OCI-LY3 (cell line): ENCODE results near the gene EDAR.

ENCODE experiments used
- H2AFZ ChIP-seq: fragments of 200-600, 300-600 bp; shearing (Covaris generic); 2 replicates; pipeline ENCODE4 v1.6.0; 2014; ENCODE audit warnings: antibody characterized with exemption, low read depth, low read length
- H3K27ac ChIP-seq: fragments of 200-600, 300-600 bp; sonication (generic); 2 replicates; pipeline ENCODE4 v1.5.1; 2014; ENCODE audit warnings: mild to moderate bottlenecking, low read length, moderate library complexity, mixed read lengths
- H3K27me3 ChIP-seq: fragments of 200-600, 300-600 bp; sonication (generic); 2 replicates; pipeline ENCODE4 v1.6.1; 2014; ENCODE audit warnings: low read depth, low read length, mixed read lengths
- H3K36me3 ChIP-seq: fragments of 200-600, 300-600 bp; sonication (generic); replicated peaks from 2 replicates; pipeline ENCODE3; 2014; ENCODE audit warnings: low read depth, low read length, mixed read lengths
- H3K4me1 ChIP-seq: fragments of 300-600, 200-600 bp; sonication (generic); 2 replicates; pipeline ENCODE4 v1.6.1; 2014; ENCODE audit warnings: low read length, mixed read lengths
- H3K4me2 ChIP-seq: fragments of 200-600, 300-600 bp; sonication (generic); 2 replicates; pipeline ENCODE4 v1.6.1; 2014; ENCODE audit warnings: low read length, mixed read lengths
- H3K4me3 ChIP-seq: fragments of 300-600, 200-600 bp; sonication (generic); 2 replicates; pipeline ENCODE4 v1.5.1; 2014; ENCODE audit warnings: antibody characterized with exemption, mild to moderate bottlenecking, low read length, moderate library complexity
- H3K79me2 ChIP-seq: fragments of 300-600, 200-600 bp; shearing (Covaris generic); 2 replicates; pipeline ENCODE4 v1.6.1; 2014; ENCODE audit warnings: mild to moderate bottlenecking, low read length, mixed read lengths
- H3K9ac ChIP-seq: fragments of 300-600, 200-600 bp; shearing (Covaris generic); 2 replicates; pipeline ENCODE4 v1.6.0; 2014; ENCODE audit warnings: mild to moderate bottlenecking, low read length, moderate library complexity
- H3K9me3 ChIP-seq: fragments of 200-600, 300-600 bp; shearing (Covaris generic); 2 replicates; pipeline ENCODE4 v1.6.1; 2014; ENCODE audit warnings: low read length, mixed read lengths; ENCODE audit not compliant: insufficient read depth
- H4K20me1 ChIP-seq: fragments of 200-600, 300-600 bp; sonication (generic); 2 replicates; pipeline ENCODE4 v1.6.1; 2016; ENCODE audit warnings: low read length, mixed read lengths; ENCODE audit not compliant: insufficient read depth
- EZH2phosphoT487 ChIP-seq: fragments of 200-600 bp; shearing (Covaris generic); IDR thresholded peaks from 2 replicates; pipeline ENCODE4 v1.6.1; 2018; ENCODE audit warnings: antibody characterized with exemption, mixed run types, low read depth
- TF ChIP-seq, protein P1 (sequence below): fragments of 200-600, 300-600 bp; sonication (generic); IDR thresholded peaks from 2 replicates; pipeline ENCODE4 v1.5.1; 2014; ENCODE audit warnings: antibody characterized with exemption, low read length, low read depth

EDAR gene

DNA sequence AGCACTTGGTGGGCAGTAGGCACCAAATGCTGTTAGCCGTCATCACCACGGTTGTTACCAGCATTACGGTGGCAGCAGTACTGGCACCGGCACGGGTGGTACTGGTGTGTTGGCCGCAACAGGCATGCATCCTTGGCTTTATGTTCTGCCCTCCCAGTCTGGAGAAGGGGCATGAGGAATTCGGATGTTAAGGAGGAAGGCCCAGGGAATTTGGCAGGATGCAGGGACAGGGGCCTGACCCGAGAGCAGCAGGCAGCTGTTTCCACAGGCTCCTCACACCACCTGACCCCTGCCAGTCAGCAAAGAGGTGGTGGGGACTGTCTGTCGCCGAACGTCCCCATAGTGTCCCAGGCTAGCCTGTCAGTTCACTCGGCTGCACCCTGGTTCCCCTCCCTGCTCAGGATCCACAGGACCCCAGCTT, 79.0 kb downstream of the EDAR start:
- no peak overlapping the region for H3K9ac ChIP-seq
- H3K4me2 ChIP-seq: no peak overlapping the region
- no peak for TF ChIP-seq EZH2phosphoT487
- TF ChIP-seq, protein P1, sequence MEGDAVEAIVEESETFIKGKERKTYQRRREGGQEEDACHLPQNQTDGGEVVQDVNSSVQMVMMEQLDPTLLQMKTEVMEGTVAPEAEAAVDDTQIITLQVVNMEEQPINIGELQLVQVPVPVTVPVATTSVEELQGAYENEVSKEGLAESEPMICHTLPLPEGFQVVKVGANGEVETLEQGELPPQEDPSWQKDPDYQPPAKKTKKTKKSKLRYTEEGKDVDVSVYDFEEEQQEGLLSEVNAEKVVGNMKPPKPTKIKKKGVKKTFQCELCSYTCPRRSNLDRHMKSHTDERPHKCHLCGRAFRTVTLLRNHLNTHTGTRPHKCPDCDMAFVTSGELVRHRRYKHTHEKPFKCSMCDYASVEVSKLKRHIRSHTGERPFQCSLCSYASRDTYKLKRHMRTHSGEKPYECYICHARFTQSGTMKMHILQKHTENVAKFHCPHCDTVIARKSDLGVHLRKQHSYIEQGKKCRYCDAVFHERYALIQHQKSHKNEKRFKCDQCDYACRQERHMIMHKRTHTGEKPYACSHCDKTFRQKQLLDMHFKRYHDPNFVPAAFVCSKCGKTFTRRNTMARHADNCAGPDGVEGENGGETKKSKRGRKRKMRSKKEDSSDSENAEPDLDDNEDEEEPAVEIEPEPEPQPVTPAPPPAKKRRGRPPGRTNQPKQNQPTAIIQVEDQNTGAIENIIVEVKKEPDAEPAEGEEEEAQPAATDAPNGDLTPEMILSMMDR: no peak
- H3K36me3 ChIP-seq: no peaks in the 10 kb centered on the region
- no peak overlapping the region for H3K4me3 ChIP-seq
- no peaks in the 10 kb centered on the region for H3K27me3 ChIP-seq
- H3K79me2 ChIP-seq: no peaks in the 10 kb centered on the region
- H4K20me1 ChIP-seq: no peaks in the 10 kb centered on the region
- H2AFZ ChIP-seq: no peak overlapping the region
- H3K4me1 ChIP-seq: no peaks in the 10 kb centered on the region
- no peaks in the 10 kb centered on the region for H3K9me3 ChIP-seq
- no peak overlapping the region for H3K27ac ChIP-seq

DNA sequence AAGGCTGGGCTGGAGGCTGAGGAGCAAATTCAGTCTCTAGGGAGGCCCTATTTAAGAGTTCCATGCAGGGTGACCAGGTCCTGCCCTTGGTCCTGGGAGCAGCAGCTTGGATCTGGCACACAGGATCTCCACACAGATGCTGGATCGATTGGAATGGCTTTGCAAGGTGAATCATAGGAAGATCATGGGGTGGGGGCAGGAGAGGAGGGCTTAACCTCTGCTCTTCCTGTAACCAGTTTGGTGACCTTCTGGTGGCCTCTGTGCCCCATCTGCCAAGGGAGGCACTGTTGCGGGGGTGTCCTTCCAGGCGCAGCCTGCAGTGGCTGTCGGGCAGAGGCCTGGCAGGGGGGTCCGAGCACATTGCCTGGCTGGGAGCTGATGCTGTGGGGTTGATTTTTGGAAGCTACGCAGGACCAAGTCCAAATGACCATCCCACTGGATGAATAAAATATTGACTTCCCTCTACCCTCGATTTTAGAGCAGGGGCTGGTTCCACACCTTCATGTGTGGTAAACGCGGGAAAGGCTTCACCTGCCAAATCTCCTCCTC, 79.7 kb downstream of the EDAR start:
- Histone ChIP-seq H3K36me3 (no peaks in the 10 kb centered on the region), H2AFZ (no peak overlapping the region), H3K4me2 (no peak overlapping the region), H3K4me3 (no peak overlapping the region), H3K9ac (no peak overlapping the region), H3K79me2 (no peaks in the 10 kb centered on the region), H3K4me1 (no peaks in the 10 kb centered on the region), H4K20me1 (no peaks in the 10 kb centered on the region), H3K9me3 (no peaks in the 10 kb centered on the region), H3K27ac (no peak overlapping the region), H3K27me3 (no peaks in the 10 kb centered on the region)
- no peak for TF ChIP-seq EZH2phosphoT487
- TF ChIP-seq, protein P1: no peak

DNA sequence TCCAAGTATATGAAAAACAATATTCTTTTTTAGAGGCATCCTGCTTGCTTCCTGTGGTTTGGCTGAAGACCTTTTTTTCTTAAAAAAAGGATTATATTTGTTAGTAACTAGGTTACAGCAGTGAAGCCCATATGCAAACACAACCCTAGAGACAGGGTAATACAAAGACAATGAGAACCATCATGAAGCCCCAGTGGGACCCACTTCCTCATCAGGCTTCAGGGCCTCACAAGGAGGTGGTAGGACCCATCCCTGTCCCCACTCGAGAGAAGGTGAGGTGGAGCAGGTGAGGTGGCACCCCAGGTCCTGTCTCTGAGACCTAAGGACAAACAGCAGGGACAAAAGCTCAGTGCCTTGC, 80.3 kb downstream of the EDAR start:
- no peaks in the 10 kb centered on the region for H3K79me2 ChIP-seq
- no peak overlapping the region for H3K27ac ChIP-seq
- H4K20me1 ChIP-seq: no peaks in the 10 kb centered on the region
- no peak overlapping the region for H2AFZ ChIP-seq
- no peak for TF ChIP-seq EZH2phosphoT487
- no peak overlapping the region for H3K4me3 ChIP-seq
- no peaks in the 10 kb centered on the region for H3K27me3 ChIP-seq
- no peak overlapping the region for H3K4me2 ChIP-seq
- H3K9me3 ChIP-seq: no peaks in the 10 kb centered on the region
- H3K9ac ChIP-seq: no peak overlapping the region
- no peaks in the 10 kb centered on the region for H3K36me3 ChIP-seq
- H3K4me1 ChIP-seq: no peaks in the 10 kb centered on the region

DNA sequence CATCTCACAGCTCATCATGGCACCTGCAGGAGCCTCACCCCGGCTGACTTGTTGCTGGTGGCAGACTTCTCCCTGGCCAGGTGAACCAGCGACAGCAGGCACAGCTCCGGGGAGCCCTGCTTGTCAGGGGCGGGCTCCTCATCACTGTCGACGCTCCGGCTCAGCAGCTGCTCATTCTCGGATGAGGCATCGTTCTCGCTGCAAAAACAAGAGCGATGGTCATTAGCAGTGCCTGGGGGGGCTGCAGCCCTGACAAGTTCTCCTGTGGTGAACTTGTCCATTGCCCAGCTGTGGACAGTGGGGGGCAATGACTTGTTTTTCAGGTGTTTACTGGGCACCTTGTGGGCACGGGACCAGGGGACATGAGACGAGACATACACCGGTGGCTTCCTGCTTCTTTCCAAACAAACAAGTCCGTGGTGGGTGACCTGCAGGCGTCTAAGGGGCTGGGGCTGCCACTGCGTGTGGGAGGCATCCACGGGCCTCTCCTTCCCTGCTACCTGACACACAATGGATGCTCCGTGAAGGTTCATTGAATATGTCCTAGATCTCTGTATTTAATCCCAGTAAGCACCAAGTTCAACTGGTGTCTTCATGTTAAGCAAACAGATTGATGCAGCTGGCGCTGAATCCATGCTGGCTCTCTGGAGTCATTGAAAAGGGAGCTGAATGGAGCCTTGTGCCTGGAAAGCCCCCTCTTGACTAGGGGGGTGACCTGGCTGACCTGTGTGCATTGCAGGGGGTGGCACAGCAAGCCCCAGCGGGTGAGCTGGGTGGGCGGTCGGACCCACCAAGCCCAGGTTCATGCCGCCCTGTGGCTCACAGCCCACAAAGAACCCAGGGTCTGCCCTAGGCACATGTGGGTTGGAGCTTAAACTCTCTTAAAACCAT, 81.0 kb downstream of the EDAR start:
- no peaks in the 10 kb centered on the region for H4K20me1 ChIP-seq
- H3K36me3 ChIP-seq: no peaks in the 10 kb centered on the region
- no peak overlapping the region for H2AFZ ChIP-seq
- H3K4me1 ChIP-seq: no peaks in the 10 kb centered on the region
- no peak overlapping the region for H3K4me2 ChIP-seq
- H3K27me3 ChIP-seq: no peaks in the 10 kb centered on the region
- no peak overlapping the region for H3K27ac ChIP-seq
- H3K9ac ChIP-seq: no peak overlapping the region
- TF ChIP-seq, protein P1: no peak
- H3K4me3 ChIP-seq: no peak overlapping the region
- H3K9me3 ChIP-seq: no peaks in the 10 kb centered on the region
- H3K79me2 ChIP-seq: no peaks in the 10 kb centered on the region
